Endothelial cell of umbilical vein (primary cell): ENCODE data around the gene TNFAIP8L1. TPM values are rescaled to one million over a fixed set of nuclear protein-coding genes. Genes with fewer than 3 reads are reported as not detected.

Experiments used
- BruUV-seq: library from RNA; stranded (reverse); fragments of 400-500 nt; replicated peaks from 2 replicates; lab custom pipeline; 2021; lab: Mats Ljungman, UMichigan
- CTCF ChIA-PET: fragments of 300-600, 350-600 bp; sonication (Branson Sonifier 250); formaldehyde crosslinking; loops from one replicate; lab custom pipeline; 2021; ENCODE audit warnings: antibody characterized with exemption, inconsistent platforms; lab: Charles Lee
- POLR2A ChIA-PET: fragments of 300-600, 350-600 bp; sonication (Branson Sonifier 250); formaldehyde crosslinking; loops from one replicate; lab custom pipeline; 2021; ENCODE audit warnings: antibody characterized with exemption, inconsistent platforms; lab: Charles Lee
- DNase-seq: peaks from one replicate; pipeline ENCODE4 v3.0.0-alpha.2; 2011; ENCODE audit warnings: low read depth, low spot score
- FAIRE-seq: peaks from 2 replicates; lab custom pipeline; 2011; peaks lifted over from hg19 to GRCh38; lab: Jason Lieb, UNC
- H2AFZ ChIP-seq: 2 replicates; pipeline ENCODE4 v1.6.0; 2012; ENCODE audit warnings: low read depth, low read length, control low read depth, inconsistent platforms
- H3K27ac ChIP-seq: 2 replicates; pipeline ENCODE4 v1.5.1; 2011; ENCODE audit warnings: low read depth, mild to moderate bottlenecking, control low read depth, low read length, moderate library complexity; ENCODE audit not compliant: insufficient read depth
- H3K27me3 ChIP-seq, 2 experiments: 2 replicates each; pipeline versions ENCODE4 v1.6.0 to v1.6.1; 2011; ENCODE audit warnings: low read length in 2 of 2, mixed read lengths in 1 of 2; ENCODE audit not compliant: control insufficient read depth in 2 of 2, insufficient read depth in 2 of 2
- H3K36me3 ChIP-seq, 2 experiments: 2 replicates in 1 of 2; 3 replicates in 1 of 2; pipeline ENCODE4 v1.5.1; 2011; ENCODE audit warnings: low read length in 2 of 2, mild to moderate bottlenecking in 1 of 2, moderate library complexity in 1 of 2; ENCODE audit not compliant: control insufficient read depth in 2 of 2, insufficient read depth in 2 of 2; ENCODE audit errors: extremely low read depth in 1 of 2
- H3K4me1 ChIP-seq: 3 replicates; pipeline ENCODE4 v1.5.1; 2011; ENCODE audit warnings: mild to moderate bottlenecking, low read length; ENCODE audit not compliant: control insufficient read depth, insufficient read depth; ENCODE audit errors: extremely low read depth
- H3K4me2 ChIP-seq: 2 replicates; pipeline ENCODE4 v1.6.1; 2011; ENCODE audit warnings: low read length, control low read depth, mixed read lengths; ENCODE audit not compliant: insufficient read depth
- H3K4me3 ChIP-seq, 3 experiments: fragments of 200-600 bp in 1 of 3; sonication (generic), shearing (Covaris generic) in 1 of 3; replicated peaks in 1 of 3; 2 replicates each; pipeline ENCODE4 v1.5.1; 2011 to 2016; ENCODE audit warnings: control low read depth in 3 of 3, low read length in 3 of 3, mild to moderate bottlenecking in 2 of 3, inconsistent platforms in 1 of 3, low read depth in 1 of 3, moderate library complexity in 1 of 3; ENCODE audit not compliant: insufficient read depth in 1 of 3
- H3K79me2 ChIP-seq: 2 replicates; pipeline ENCODE4 v1.6.0; 2012; ENCODE audit warnings: low read length, inconsistent platforms; ENCODE audit not compliant: control insufficient read depth, insufficient read depth
- H3K9ac ChIP-seq: replicated peaks from 2 replicates; pipeline ENCODE3; 2011; ENCODE audit warnings: low read length, control low read depth; ENCODE audit not compliant: insufficient read depth; ENCODE audit errors: extremely low read depth
- H3K9me1 ChIP-seq: replicated peaks from 3 replicates; pipeline ENCODE4 v1.6.0; 2011; ENCODE audit warnings: mild to moderate bottlenecking, low read length; ENCODE audit not compliant: control insufficient read depth, insufficient read depth; ENCODE audit errors: extremely low read depth
- H3K9me3 ChIP-seq: replicated peaks from 2 replicates; pipeline ENCODE4 v1.5.1; 2012; ENCODE audit warnings: low read length, inconsistent platforms; ENCODE audit not compliant: control insufficient read depth, insufficient read depth
- H4K20me1 ChIP-seq: replicated peaks from 2 replicates; pipeline ENCODE3; 2011; ENCODE audit warnings: mild to moderate bottlenecking, low read length; ENCODE audit not compliant: control insufficient read depth, insufficient read depth; ENCODE audit errors: extremely low read depth
- CTCF ChIP-seq, 2 donors: IDR thresholded peaks; 1 replicate in 1 of 2; 2 replicates in 1 of 2; pipeline ENCODE4 v1.5.1; 2011; ENCODE audit warnings: low read length in 2 of 2, mild to moderate bottlenecking in 2 of 2, moderate library complexity in 2 of 2, control low read depth in 1 of 2, inconsistent platforms in 1 of 2, low read depth in 1 of 2; ENCODE audit not compliant: insufficient read depth in 1 of 2; ENCODE audit errors: extremely low read depth in 1 of 2
- EZH2 ChIP-seq: IDR thresholded peaks from 2 replicates; pipeline ENCODE4 v1.6.1; 2012; ENCODE audit warnings: borderline replicate concordance, low read depth, mild to moderate bottlenecking, moderate library complexity, low read length, inconsistent platforms; ENCODE audit not compliant: severe bottlenecking
- FOS ChIP-seq: IDR thresholded peaks from 2 replicates; pipeline ENCODE4 v1.6.1; 2011; ENCODE audit warnings: mild to moderate bottlenecking, low read length, moderate library complexity, borderline replicate concordance; ENCODE audit not compliant: insufficient read depth
- GATA2 ChIP-seq: IDR thresholded peaks from 2 replicates; pipeline ENCODE4 v1.7.0; 2011; ENCODE audit warnings: low read depth, mild to moderate bottlenecking, moderate library complexity, mixed read lengths, low read length; ENCODE audit not compliant: insufficient read length, insufficient read depth
- JUN ChIP-seq: IDR thresholded peaks from 2 replicates; pipeline ENCODE4 v1.6.1; 2011; ENCODE audit warnings: borderline replicate concordance, low read depth; ENCODE audit not compliant: insufficient read length, insufficient read depth
- MYC ChIP-seq: IDR thresholded peaks from one replicate; pipeline ENCODE4 v1.6.1; 2011; ENCODE audit warnings: mild to moderate bottlenecking, low read depth, low read length
- POLR2A ChIP-seq: IDR thresholded peaks from 2 replicates; pipeline ENCODE4 v1.6.1; 2012; ENCODE audit warnings: low read depth, mild to moderate bottlenecking, control low read depth, low read length
- POLR2AphosphoS5 ChIP-seq: IDR thresholded peaks from 2 replicates; pipeline ENCODE4 v1.6.1; 2012; ENCODE audit warnings: low read depth, mild to moderate bottlenecking, control low read depth, low read length, moderate library complexity; ENCODE audit not compliant: insufficient read depth
- dilution Hi-C: fragments of 300-500 bp; cut with MboI; formaldehyde crosslinking; loops from one replicate; pipeline ENCODE4 v1.15.0; 2019; ENCODE audit warnings: low sequenced_read_pairs; ENCODE audit not compliant: extremely low pct_ligation_motif_present
- intact Hi-C: fragments of 100-400 bp; cut with micrococcal nuclease; formaldehyde crosslinking; loops from one replicate; pipeline ENCODE4 v1.10.0; 2022
- polyA plus RNA-seq, 4 experiments: library from polyadenylated mRNA; depleted of rRNA in 3 of 4; stranded (reverse) in 3 of 4; unstranded in 1 of 4; fragments of >200 nt; gene quantifications; 2 replicates each; pipeline versions ENCODE4 v1.2.1 to v1.2.3, GENCODE V29; 2011 to 2012; ENCODE audit warnings: missing spikeins in 1 of 4
- total RNA-seq: library from RNA; stranded (reverse); gene quantifications from 2 replicates; pipeline ENCODE4 v1.2.3, GENCODE V29; 2021
- TF ChIP-seq, protein P1 (sequence below): IDR thresholded peaks from 2 replicates; pipeline ENCODE4 v1.6.1; 2011; ENCODE audit not compliant: insufficient read depth, insufficient read length

TNFAIP8L1 gene
- total and polyA plus RNA-seq, 2 donors (not counting 3 experiments of a cell fraction or from before 2014, with no cell fraction given) = 40.0 to 56.1 TPM

- H2AFZ ChIP-seq = peak overlapping the region; percentile 59
- H3K79me2 ChIP-seq = no peaks in the 10 kb centered on the region
- H3K36me3 ChIP-seq = no peaks in the 10 kb centered on the region
- peaks cover 0 to 6% of the 10 kb centered on the region in 2 experiments for H3K27me3 ChIP-seq
- no peaks in the 10 kb centered on the region for H3K9me3 ChIP-seq
- dilution Hi-C loops = no loop called here
- TF ChIP-seq GATA2 = no peak
- TF ChIP-seq, protein P1, sequence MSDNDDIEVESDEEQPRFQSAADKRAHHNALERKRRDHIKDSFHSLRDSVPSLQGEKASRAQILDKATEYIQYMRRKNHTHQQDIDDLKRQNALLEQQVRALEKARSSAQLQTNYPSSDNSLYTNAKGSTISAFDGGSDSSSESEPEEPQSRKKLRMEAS = no peak
- no peak for TF ChIP-seq CTCF (IDR thresholded peaks at IDR 0.05; ENCODE audit: extremely low read depth in 1 of 2, insufficient read depth in 1 of 2, low read depth in 1 of 2, low read length in 2 of 2)
- TF ChIP-seq POLR2A = no peak
- TF ChIP-seq MYC = no peak
- no peak for TF ChIP-seq POLR2AphosphoS5
- no peak for TF ChIP-seq FOS
- TF ChIP-seq JUN = no peak
- TF ChIP-seq EZH2 = no peak
- H4K20me1 ChIP-seq = no peaks in the 10 kb centered on the region
- no peak overlapping the region for H3K4me2 ChIP-seq
- no peaks in the 10 kb centered on the region for H3K4me1 ChIP-seq
- ChIA-PET CTCF (interaction anchor here (0.9 kb wide), 1 partner anchor 34 kb away, joined by 3 read pairs; no protein-coding TSS in a partner anchor), POLR2A (no interaction called here)
- no peak overlapping the region for H3K4me3 ChIP-seq
- no peak for FAIRE-seq
- H3K9ac ChIP-seq = no peak overlapping the region
- no peak overlapping the region for H3K27ac ChIP-seq
- H3K9me1 ChIP-seq = no peaks in the 10 kb centered on the region
- BruUV-seq = no TSS peak
- intact Hi-C loops = no loop called here
- no peak for DNase-seq
Measured at GRCh38 chr19:4609878-4610511, 29.3 kb upstream of the TNFAIP8L1 start.
